GM12864 (cell line): Measurements from ENCODE around the gene ANKIB1.

Source experiments
- DNase-seq: peaks from one replicate; pipeline ENCODE4 v3.0.0-alpha.2; 2011; ENCODE audit warnings: low read depth
- H3K4me3 ChIP-seq: 2 replicates; pipeline ENCODE4 v1.5.1; 2011; ENCODE audit warnings: mild to moderate bottlenecking, low read depth, low read length, control low read depth
- TF ChIP-seq, protein P1 (sequence below): IDR thresholded peaks from 2 replicates; pipeline ENCODE4 v1.5.1; 2011; ENCODE audit warnings: low read depth, mild to moderate bottlenecking, moderate library complexity, low read length, control low read depth, inconsistent platforms; ENCODE audit errors: missing control alignments

Gene ANKIB1

DNA sequence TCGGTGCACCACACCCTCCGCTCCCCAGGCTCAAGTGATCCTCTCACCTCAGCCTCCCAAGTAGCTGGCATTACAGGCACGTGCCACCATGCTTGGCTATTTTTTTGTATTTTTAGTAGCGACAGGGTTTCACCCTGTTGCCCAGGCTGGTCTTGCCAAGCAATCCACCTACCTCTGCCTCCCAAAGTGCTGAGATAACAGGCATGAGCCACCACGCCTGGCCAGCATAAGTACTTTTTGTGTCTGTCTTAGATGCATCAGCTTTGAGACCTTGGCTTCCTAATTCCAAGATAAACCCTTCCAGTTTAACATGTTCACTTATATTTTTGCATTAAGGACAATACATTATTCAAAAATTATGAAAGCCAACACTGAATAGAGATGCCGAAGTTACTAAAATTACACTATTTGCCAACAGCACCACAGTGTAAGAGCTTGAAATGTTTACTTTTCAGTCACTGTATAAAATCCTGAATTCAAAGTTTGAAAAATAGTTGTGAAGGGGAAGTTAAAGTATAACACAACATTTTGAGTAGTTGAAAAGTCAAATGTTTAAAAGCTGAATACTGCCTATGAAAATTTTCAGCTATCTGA lies 36.5 kb downstream of the ANKIB1 start:
- TF ChIP-seq, protein P1, sequence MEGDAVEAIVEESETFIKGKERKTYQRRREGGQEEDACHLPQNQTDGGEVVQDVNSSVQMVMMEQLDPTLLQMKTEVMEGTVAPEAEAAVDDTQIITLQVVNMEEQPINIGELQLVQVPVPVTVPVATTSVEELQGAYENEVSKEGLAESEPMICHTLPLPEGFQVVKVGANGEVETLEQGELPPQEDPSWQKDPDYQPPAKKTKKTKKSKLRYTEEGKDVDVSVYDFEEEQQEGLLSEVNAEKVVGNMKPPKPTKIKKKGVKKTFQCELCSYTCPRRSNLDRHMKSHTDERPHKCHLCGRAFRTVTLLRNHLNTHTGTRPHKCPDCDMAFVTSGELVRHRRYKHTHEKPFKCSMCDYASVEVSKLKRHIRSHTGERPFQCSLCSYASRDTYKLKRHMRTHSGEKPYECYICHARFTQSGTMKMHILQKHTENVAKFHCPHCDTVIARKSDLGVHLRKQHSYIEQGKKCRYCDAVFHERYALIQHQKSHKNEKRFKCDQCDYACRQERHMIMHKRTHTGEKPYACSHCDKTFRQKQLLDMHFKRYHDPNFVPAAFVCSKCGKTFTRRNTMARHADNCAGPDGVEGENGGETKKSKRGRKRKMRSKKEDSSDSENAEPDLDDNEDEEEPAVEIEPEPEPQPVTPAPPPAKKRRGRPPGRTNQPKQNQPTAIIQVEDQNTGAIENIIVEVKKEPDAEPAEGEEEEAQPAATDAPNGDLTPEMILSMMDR: no peak
- no peak overlapping the region for H3K4me3 ChIP-seq
- DNase-seq: no peak

DNA sequence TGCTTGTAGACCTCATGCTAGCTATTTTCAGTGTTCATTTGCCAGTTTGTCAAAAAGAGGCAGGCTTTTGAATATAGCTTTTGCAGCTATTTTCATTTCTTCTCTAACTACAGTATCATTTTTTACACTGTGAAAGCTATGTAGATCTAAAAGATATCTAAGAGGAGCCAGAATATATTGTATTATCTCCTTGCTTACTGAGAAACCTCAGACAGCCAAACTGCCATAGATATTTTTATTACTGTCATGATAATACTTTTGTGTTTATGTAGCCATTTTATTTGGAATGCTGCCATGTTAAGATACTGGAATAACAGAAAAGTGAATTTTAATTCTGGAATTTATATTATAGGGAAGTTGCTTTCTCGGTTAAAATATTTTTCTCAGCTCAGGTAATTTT lies 37.2 kb downstream of the ANKIB1 start:
- TF ChIP-seq, protein P1: no peak
- no peak for DNase-seq
- H3K4me3 ChIP-seq: no peak overlapping the region

- H3K4me3 ChIP-seq: no peak overlapping the region
- no peak for DNase-seq
- TF ChIP-seq, protein P1: no peak
Observed at GRCh38 chr7:92289321-92289720, 43.5 kb downstream of the ANKIB1 start.

GRCh38 chr7:92292981-92293380 lies 47.2 kb downstream of the ANKIB1 start:
- H3K4me3 ChIP-seq: no peak overlapping the region
- TF ChIP-seq, protein P1: no peak
- no peak for DNase-seq

GRCh38 chr7:92293896-92294590 lies 48.3 kb downstream of the ANKIB1 start:
- no peak for DNase-seq
- TF ChIP-seq, protein P1: no peak
- no peak overlapping the region for H3K4me3 ChIP-seq

DNA sequence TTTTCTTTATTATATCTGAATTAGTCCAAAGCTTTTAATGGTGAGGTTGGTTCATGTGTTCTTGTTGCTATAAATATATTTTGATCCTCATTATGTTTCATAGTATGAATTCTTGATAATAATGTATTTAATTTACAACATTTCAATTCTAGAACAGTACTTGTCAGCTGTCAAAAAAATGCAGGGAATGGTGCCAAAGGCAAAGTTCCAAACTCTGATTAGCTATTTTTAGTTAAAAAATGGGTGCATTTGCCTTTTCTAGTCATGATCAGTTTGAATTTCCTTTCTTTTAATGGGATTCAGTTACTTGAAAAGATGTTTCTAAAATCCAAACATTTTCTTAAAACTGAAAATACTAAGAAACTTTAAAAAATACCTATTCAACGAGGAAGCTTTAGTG lies 49.6 kb downstream of the ANKIB1 start:
- no peak for DNase-seq
- no peak overlapping the region for H3K4me3 ChIP-seq
- TF ChIP-seq, protein P1: no peak

DNA sequence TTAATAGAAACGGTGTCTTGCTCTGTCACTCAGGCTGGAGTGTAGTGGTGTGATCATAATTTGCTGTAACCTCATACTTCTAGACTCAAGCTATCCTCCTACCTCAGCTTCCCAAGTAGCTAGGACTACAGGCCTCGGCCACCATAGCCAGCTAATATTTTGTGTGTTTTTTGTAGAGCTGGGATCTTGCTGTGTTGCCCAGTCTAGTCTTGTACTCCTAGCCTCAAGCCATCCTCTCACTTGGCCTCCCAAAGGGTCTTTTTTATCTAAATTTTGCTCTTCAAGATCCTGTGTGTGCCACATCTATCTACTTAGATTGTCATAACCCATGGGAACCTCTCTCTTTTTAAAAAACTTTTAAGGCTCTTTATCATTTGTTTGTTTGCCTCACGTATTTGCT lies 50.5 kb downstream of the ANKIB1 start:
- DNase-seq: no peak
- TF ChIP-seq, protein P1: no peak
- H3K4me3 ChIP-seq: no peak overlapping the region
